ENCODE results near the gene CLIC4.

- TF ChIP-seq POLR2A (IDR thresholded peaks at IDR 0.05; ENCODE audit: extremely low read depth, insufficient read length) (no peak), CTCF (IDR thresholded peaks at IDR 0.05; ENCODE audit: low read depth, low read length) (no peak), MYC (IDR thresholded peaks at IDR 0.05; ENCODE audit: low read depth, low read length) (no peak)
Measured at GRCh38 chr1:24786191-24786590, 40.9 kb downstream of the CLIC4 start.

Data from NB4 (cell line).